ENCODE data around the gene MFAP5.

Gene MFAP5, protein sequence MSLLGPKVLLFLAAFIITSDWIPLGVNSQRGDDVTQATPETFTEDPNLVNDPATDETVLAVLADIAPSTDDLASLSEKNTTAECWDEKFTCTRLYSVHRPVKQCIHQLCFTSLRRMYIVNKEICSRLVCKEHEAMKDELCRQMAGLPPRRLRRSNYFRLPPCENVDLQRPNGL

DNA sequence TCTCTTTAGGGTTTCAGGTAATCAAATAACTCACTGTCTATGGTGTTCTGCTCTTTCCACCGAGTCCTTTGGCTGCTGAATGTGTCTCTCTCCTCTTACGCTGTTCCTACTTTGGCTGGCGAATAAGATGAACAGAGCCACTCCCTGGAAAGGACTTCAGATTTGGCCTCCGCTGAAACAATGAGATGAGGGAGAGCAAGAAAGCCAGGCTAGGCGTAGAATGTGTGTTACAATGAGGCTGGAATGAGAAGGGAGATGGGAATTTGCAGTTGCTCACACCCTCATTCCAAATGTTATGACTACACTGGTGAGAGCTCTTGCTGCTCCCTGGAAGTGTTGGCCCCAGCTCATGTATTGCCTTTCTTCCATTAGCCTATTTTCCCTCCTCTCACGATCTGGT, at the start of gene MFAP5:
Gene MFAP5, minus strand, starts transcription at position 234 of the 400 bp plus-strand sequence. CDS start 722 bp downstream, outside the sequence.
- DNase-seq (ENCODE audit: low read depth): no peak

DNA sequence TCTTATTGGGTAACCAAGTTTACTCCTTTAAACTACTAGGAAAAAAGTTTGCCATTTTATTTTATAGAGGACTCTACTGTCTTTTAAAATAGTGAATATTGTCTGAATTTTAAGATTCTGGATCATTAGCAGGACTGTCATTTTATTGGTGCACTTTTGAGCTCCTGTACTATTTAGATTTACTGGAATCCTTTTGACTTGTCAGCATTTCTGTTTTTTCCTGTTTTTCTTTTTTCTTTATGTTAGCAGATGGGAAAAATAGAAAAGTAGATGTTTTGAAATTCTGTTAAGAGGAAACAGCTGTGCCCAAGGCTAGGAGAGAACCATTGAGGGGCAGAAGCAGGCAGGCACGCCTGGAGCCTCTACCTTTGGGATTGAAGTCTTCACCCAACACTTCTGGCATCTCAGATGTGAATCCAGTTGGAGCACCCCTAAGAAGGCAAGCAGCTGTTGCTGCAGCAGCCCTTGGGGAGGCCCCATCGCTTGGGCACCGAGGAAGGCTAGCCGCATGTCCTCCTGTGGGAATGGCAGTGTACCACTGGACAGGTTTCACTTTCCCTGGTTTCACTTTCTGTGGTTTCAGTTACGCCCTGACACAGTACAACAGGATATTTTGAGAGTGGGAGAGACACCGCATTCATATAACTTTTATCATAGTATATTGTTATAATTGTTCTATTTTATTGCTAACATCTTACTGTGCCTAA, 46.7 kb upstream of the MFAP5 start:
- no peak for DNase-seq (ENCODE audit: low read depth)

DNA sequence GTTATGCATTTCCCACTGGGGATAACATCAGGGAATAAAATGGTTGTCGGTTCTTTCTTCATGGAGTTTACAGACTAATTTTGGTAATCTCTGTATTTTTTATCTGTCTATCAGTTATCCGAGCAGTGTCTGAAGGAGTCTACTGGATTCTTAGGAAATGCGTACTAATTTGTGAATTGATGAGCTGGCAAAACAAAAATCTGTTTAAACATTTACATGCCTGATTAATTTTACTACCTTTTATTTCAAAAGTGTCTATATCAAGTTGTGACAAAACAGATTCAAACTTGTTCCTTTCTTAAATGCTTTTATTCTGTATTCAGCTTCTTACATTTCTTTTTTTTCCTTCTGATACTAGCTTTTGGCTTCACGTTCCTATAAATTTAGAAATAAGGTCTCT, 39.5 kb upstream of the MFAP5 start:
- DNase-seq (ENCODE audit: low read depth): no peak

DNA sequence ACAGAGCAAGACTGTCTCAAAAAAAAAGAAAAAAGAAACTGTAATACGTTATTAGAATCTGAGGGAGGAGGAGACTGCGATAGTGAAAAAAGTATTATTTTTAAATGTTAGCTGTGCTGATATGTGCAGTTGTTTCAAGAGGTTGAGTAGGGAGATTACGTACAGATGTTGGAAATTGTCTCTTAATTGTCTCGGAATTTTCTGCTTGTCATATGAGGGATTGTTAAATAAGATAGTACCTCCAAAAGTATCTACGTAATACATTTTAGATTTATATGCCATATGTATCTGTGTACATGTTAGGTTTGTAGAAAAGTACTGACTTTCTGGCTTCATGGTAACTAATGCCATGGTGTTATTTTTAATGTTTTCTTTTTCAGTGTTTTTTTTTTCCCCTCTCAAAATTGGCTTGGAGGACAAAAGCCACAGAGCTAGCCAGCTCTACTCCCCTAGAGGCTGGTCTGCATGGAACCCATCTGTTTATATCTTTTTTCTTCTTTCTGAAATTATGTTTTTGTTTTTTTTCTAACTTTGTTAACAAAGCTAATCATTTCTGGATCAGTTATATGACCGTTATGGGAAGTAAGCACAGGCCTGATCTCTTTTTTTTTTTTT, 38.5 kb upstream of the MFAP5 start:
- DNase-seq (ENCODE audit: low read depth): no peak

DNA sequence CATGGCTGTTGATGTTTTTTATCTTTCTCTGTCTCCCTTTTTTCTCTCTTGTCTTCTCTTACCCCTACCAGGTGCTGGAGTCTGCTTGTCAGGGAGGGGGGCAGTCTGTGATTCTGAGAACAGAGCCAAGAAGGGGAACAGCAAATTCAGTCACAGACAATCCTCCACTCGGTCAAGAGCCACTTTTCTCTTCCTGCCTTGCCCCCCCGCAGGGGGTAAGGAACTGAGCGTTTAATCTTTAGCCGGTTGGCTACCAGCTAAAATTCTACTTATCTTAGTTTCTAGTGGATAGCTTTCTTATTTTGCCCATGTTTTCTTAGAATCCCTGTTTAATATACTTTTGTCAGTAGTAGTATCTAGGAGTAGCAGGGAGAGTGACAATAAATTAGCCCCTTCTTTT, 37.1 kb upstream of the MFAP5 start:
- no peak for DNase-seq (ENCODE audit: low read depth)

DNA sequence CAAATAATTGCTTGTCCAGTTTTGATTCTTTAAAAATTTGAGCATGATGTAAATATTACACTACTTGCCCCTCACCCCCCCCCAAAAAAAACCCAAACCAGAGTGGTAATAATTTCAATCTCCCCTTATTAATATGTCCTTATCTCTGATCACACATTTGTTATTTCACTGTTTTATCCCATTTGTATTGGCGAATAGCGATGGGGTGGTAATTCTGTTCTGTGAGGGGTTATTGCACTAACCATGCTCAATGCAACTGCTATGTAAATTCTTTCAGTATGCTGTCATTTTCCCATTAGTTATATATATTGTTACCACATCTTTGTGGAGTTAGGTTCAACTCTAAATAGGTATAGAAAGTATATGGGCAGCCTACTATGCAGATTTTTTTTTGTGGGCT, 36.3 kb upstream of the MFAP5 start:
- DNase-seq (ENCODE audit: low read depth): no peak

DNA sequence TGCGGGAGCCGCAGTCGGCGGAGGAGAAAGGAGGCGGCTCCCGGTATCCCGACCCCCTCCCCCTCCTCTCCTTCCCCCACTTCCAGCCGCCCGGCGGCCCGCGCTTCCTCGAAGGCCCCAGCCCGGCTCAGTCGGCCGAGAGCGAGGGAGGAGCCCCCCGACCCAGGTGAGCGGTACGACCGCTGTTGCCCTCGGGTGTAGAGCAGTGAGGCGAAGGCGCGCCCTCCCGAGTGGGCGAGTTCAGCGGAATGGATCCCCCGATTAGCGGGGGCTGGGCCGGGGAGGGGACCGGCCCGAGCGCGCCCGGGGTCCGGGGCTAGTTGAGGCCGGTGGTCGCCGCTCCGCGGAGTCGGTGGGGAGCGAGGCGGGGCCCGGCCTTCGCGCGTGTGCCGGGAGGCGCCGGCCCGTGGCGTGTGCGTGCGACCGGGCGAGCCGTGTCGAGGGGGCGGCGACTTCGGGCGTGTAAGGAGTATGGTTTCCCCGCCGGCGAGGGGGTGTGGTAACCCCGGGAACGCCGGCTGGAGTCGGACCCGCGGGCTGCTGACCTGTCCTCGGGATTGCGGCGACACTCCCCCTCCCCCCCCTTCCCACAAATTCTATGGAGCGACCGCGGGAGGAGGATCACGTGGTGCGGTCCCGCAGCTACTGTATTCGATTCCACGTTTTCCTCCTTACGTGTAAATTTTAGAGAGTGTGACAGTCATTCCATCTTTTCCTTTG, 35.7 kb upstream of the MFAP5 start:
- DNase-seq (ENCODE audit: low read depth): peak; percentile 24

DNA sequence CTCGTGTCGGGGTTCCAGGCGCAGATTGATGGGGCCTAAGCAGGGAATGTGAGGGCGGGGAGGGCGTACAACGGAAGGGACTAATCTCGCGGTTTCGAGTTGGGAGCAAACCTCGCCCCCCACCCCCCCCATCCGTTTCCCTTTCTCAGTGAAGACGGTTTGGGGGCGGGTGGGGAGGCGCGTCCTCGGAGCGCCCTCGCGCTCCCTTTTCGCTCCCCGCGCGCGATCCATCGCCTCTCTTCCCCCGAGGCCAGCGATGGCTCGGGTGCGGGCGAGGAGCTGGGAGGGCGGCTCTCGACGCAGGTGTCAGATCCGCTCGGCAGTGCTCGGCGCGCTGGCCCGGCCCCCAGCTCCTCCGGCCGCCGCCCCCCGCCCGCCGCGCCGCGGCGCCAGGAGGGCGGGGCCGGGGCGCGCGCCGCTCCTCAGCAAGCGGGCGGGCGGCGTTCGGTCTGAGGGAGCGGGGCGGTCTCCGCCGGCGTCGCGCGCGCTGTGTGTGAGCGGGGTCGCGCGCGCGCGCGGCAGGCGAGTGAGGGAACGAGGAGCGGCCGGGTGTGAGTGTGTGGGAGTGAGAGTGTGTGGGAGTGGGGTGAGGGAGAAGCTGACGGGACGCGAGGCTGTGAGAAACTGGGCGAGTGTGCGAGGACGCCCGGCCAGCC, 35.0 kb upstream of the MFAP5 start, which contains the start of gene RIMKLB:
Gene RIMKLB, plus strand, starts transcription at position 516 of the 656 bp plus-strand sequence. CDS start 15,876 bp downstream, outside the sequence.
- peak; percentile 67 for DNase-seq (ENCODE audit: low read depth)

DNA sequence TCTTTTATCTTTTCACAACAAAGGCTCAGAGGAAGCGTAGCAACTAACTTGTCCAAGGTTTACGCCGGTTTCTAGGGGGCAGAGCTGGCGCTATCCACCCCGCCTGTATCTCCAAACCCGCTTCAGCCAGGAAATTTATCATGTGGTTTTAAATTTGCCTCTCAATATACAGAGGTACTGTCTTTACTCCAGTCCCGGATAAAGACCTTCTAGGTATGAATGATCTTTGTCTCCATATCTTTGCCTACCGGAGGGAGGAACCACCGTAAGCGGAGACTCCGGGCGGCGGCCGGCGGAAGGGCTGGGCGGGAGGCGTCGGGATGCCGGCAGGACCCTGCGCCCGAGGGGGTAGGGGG, 34.5 kb upstream of the MFAP5 start:
- DNase-seq (ENCODE audit: low read depth): peak; percentile 10

DNA sequence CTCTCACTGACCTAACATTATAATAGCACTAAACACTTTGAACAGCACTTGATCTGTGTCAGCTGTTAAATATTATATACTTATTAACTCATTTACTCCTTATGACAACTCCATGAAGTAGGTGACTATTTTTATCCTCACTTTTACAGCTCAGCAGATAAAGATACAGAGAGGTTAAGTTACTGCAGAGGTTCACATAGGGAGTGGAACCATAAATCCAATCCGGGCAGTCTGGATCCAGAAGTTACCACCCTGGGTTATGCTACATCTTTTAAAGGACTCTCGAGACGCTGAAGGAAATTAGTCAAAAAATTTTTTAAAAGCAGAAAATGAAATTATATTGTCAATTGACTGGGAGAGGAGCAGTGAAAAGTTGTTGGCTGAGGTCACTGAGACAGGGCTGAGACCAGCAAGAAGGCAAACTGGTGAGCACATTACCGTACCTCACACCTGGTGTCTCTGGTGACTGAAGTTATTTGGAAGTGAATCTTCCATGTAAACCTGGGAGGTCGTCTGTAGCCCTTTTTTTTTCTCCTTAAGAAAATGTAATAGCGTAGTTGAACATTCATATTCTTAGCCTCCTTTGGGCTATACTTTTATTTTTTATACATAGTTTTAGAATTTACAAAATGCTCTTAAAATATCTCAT, 33.9 kb upstream of the MFAP5 start:
- DNase-seq (ENCODE audit: low read depth): no peak

DNA sequence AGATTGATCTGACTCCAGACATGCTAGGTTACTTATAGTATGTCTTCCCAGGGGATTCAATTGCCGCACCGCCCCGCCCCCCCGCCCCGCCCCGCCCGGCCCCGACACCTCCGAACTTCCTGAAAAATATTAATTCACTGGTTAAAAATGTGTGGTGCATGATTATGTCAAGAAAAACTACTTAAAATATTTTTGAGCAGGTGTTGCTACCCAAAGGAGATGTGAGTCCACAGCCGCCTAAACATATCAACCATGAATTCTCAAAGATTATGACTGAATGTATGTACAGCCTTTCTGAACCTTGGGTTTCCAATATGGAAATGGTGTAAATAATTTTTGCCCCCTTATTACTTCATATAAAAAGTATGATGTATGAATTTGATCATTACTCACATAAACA, 32.5 kb upstream of the MFAP5 start:
- no peak for DNase-seq (ENCODE audit: low read depth)

DNA sequence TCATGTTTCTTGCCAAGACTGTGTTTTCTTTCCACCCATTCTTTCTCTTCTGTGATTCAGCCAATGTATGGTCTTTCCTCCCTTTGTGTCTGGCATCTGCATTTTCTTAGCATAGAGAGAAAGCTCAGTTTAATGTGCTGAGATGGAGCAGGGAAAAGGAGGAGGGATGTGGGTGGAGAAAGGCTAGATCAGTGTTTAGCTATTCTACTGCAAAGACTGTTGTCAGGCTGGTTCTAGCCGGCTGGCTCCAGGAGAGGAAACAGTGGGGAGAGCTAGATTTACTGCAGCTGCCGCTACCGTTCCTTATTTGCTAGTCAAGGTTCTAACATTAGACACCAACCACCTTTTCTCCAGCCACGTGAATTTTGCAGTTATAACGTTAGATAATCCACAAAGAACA, 29.9 kb upstream of the MFAP5 start:
- no peak for DNase-seq (ENCODE audit: low read depth)

DNA sequence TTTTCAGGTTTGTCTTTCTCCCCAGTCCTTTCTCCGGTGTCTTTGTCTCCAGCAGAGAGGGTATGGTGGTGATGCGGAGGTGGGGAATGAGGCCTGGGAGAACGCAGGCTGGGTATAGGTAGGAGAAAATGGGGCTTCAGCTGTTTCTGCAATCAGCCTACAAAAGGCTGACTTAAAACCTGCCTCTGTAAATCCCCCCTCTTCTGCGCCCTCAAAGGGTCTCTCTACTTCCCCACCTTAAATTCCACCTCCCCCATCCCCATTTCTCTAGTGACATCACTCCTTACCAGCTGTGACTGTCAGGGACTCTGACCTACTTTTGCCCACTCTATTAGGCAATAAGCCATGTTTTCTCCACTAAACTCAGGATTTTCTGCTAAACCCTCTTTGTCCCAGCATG, 27.1 kb upstream of the MFAP5 start:
- no peak for DNase-seq (ENCODE audit: low read depth)

DNA sequence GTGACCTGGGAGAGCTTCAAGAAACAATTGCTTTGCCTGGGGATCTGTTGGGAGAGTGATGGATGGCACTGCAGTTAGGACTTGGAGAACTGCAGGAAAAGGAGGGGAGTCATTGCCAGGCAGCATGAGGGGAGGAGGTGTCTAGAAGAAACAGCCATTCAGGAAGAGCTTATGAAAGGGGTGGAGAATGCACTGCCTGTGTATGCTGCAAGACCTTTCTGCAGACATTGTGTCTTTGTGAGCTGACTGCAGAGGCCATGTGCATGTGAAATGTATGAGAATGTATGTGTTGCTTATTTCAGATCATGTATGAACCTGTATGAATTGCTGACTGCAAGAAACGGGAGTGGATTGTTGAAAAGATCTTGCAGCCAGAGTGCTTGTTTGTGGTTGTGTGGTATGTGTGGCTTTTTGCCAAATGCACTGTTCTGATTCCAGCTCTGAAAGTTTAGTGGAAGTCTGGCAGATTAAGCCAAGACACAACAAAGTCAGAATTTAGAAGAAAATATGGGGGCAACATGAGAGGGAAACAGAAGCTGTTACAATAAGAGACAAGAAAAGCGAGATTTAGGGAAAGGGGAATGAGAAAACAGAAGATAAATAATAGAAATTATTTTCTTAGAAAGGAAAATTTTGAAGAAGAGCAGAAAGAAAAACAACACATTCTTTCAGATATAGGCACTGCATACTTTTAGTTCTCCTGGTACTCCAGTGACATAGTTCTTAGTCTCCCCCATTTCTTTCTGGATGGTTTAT, 25.4 kb upstream of the MFAP5 start:
- no peak for DNase-seq (ENCODE audit: low read depth)

DNA sequence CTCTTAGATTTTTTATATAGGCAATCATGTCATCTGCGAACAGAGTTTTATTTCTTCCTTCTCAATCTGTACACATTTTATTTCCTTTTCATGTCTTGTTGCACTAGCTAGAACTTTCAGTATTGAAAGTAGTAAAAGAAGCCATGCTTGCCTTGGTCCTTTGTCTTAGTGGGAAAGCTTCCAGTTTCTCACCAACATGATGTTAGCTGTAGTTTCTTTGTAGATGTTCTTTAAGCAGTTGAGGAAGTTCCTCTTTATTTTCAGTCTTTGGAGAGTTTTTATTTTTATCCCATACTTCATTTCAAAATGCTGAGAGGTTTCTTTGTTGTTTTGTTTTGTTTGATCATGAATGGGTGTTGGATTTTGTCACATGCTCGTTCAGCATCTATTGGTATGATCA, 22.4 kb upstream of the MFAP5 start:
- DNase-seq (ENCODE audit: low read depth): no peak

DNA sequence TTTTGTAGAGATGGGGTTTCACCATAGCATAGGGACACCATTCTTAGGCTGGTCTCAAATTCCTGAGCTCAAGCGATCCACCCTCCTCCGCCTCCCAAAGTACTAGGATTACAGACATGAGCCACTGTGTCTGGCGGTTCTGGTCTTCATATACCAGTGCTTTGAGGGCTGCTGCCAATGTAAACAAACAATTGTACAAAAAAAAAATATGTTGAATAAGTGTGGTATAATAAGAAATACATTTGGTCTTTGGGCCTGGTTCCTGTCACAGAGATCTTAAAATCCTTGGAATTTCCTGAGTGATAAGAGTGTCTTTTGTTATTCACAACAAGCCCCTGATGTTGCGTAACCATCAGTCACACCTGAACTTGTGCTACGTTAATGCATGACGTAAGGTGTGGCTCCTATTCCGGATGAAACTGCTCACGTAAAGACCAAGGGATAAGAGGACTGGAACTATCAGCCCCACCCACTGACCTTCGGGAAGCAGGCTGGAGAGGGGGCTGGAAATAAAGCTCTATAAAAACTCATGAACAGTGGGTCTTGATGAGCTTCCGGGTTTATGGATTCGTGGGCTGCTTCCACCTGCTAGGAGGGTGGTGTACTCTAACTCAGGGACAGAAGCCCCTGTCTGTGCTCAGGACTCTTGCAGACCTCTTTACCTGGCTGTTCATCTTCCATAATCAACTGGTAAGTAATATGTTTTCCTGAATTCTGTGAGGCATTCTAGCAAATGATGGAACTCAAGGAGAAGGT, 18.7 kb upstream of the MFAP5 start:
- no peak for DNase-seq (ENCODE audit: low read depth)

DNA sequence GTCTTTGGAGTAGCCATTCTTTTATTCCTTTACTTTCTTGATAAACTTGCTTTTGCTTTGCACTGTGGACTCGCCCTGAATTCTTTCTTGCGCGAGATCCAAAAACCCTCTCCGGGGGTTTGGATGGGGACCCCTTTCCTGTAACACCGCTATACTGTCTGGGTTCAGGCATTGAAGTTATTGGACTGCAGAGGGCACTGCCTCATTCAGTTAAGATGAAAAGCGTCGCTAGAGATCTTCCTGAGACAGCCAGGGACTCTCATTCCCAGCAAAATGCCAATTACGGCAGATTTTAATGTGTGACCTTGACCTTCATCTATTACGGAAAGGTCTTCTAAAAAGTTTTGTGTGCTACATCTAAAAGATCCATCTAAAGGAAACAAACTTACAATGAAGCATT, 17.9 kb upstream of the MFAP5 start:
- no peak for DNase-seq (ENCODE audit: low read depth)

DNA sequence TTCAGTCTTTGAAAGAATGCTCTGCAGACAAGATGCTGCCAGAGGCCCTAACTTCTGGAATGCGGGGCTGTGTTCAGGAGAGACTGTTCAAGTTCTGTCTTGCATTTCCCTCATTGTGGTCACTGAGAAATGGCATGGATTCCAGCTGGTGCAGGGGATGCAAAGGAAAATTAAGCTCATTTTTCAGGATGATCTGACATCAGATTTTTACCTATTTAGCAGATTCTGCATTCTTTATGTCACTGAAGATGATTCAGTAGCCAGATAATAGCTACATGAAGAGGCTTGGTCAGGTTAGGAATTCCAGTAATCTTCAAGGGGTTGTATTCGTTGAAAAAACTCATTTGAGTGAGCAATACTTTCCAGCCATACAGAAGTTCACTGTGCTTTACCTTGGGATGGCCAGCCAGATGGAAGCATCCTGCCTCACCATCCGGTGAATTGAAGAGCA, 16.1 kb upstream of the MFAP5 start:
- no peak for DNase-seq (ENCODE audit: low read depth)

DNA sequence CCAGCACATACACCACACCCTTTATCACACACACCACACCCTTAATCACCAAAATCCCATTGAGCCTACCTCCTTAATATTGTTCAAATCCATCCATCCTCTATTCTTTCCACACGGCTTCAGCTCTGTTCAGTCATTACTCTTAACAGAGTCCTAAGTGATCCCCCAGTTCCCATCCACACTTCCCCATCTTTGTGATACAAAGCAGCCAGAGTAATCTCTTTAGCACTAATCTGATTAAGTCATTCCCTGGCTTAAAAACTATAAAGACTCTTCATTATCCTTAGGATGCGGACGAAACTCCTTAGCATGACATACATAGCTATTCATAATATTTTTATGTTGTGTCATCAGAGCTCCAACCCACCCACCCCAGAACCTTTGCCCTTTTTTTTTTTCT, 14.7 kb upstream of the MFAP5 start:
- DNase-seq (ENCODE audit: low read depth): no peak

DNA sequence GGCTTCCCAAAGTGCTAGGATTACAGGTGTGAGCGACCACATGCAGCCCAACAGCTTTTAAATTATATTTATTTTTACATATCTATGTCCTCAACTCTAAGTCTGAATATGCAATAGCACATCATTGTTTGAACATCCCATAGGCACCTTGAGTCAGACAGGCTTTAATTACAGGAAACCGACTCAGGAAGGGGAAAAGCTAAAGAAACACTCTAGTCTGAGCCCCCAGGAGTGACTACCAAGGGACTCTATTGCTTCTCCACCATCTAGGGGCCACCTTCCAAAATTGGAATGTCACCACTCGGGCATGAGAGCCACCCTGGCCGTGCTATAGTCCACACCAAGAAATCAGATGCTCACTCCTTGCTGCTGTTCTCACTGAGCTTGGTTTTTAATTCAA, 14.0 kb upstream of the MFAP5 start:
- no peak for DNase-seq (ENCODE audit: low read depth)

All from activated T-helper 1 cell treated with Interleukin-2 at 50 U/mL for 16 hours (primary cell).